ENCODE results near the gene CEP70.
"Not testable (repeated sequence)": the region's sequence is repeated elsewhere in the genome, so short reads cannot be mapped to it uniquely, and the experiment has no call there.

The CEP70 gene

DNA sequence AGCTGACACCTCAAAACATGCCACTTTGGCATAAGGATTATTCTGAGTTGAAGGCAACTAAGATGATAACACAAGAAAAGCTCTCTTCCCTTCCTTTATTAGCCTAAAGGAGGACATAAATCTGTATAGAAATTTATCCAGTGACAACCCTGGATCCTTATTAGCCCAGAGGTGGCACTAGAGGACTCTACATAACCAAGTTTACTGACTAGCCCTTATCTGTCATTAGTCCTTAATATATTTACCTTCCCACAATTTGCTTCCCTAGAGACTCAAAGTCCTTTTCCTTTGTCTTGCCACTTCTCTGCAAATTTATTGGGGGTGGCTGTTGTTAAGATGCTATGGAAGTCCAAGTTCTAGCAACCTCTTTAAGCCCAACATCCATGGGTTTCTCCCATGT lies 26.7 kb downstream of the CEP70 start:
- no peak for TF ChIP-seq EZH2 (IDR thresholded peaks at IDR 0.05; ENCODE audit: borderline replicate concordance, low read length)
- TF ChIP-seq, protein P1, sequence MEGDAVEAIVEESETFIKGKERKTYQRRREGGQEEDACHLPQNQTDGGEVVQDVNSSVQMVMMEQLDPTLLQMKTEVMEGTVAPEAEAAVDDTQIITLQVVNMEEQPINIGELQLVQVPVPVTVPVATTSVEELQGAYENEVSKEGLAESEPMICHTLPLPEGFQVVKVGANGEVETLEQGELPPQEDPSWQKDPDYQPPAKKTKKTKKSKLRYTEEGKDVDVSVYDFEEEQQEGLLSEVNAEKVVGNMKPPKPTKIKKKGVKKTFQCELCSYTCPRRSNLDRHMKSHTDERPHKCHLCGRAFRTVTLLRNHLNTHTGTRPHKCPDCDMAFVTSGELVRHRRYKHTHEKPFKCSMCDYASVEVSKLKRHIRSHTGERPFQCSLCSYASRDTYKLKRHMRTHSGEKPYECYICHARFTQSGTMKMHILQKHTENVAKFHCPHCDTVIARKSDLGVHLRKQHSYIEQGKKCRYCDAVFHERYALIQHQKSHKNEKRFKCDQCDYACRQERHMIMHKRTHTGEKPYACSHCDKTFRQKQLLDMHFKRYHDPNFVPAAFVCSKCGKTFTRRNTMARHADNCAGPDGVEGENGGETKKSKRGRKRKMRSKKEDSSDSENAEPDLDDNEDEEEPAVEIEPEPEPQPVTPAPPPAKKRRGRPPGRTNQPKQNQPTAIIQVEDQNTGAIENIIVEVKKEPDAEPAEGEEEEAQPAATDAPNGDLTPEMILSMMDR (IDR thresholded peaks at IDR 0.05; ENCODE audit: low read length): peak; percentile 17; the same call in 1 of the 2 replicates
- Histone ChIP-seq H3K4me3 (ENCODE audit: low read depth, low read length, poor library complexity, severe bottlenecking) (no peak overlapping the region), H2AFZ (ENCODE audit: low read length) (no peak overlapping the region), H3K36me3 (ENCODE audit: insufficient read depth, low read length) (peaks cover 3% of the 10 kb centered on the region), H3K9ac (ENCODE audit: low read length) (no peak overlapping the region), H3K9me2 (ENCODE audit: low read depth, low read length) (no peaks in the 10 kb centered on the region), H3K9me3 (ENCODE audit: low read length) (no peaks in the 10 kb centered on the region), H3F3A (ENCODE audit: insufficient read depth, low read length) (no peaks in the 10 kb centered on the region; the same call in 1 of the 2 replicates), H3K4me2 (ENCODE audit: low read length) (no peak overlapping the region), H3K4me1 (ENCODE audit: insufficient read depth, low read length, severe bottlenecking) (no peaks in the 10 kb centered on the region), H3K27me3 (ENCODE audit: insufficient read depth, low read length) (no peaks in the 10 kb centered on the region), H3K27ac (ENCODE audit: low read depth, low read length, poor library complexity, severe bottlenecking) (no peak overlapping the region), H3K79me2 (ENCODE audit: insufficient read depth, low read length) (no peaks in the 10 kb centered on the region), H4K20me1 (ENCODE audit: insufficient read depth, low read length) (no peaks in the 10 kb centered on the region)

DNA sequence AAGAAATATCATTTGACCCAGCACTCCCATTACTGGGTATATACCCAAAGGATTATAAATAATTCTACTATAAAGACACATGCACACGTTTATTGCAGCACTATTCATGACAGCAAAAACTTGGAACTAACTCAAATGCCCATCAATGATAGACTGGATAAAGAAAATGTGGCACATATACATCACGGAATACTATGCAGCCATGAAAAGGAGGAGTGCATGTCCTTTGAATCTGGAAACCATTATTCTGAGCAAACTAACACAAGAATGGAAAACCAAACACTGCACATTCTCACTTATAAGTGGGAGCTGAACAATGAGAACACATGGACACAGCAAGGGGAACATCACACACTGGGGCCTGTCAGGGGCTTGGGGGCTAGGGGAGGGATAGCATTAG lies 27.8 kb downstream of the CEP70 start:
- H3K4me2 ChIP-seq (ENCODE audit: low read length); H3K4me3 ChIP-seq (ENCODE audit: low read depth, low read length, poor library complexity, severe bottlenecking); H3K36me3 ChIP-seq (ENCODE audit: insufficient read depth, low read length); H3K4me1 ChIP-seq (ENCODE audit: insufficient read depth, low read length, severe bottlenecking); H3K27ac ChIP-seq (ENCODE audit: low read depth, low read length, poor library complexity, severe bottlenecking); H3K9me2 ChIP-seq (ENCODE audit: low read depth, low read length); H4K20me1 ChIP-seq (ENCODE audit: insufficient read depth, low read length); H3K27me3 ChIP-seq (ENCODE audit: insufficient read depth, low read length); H3F3A ChIP-seq (ENCODE audit: insufficient read depth, low read length); H3K79me2 ChIP-seq (ENCODE audit: insufficient read depth, low read length); H2AFZ ChIP-seq (ENCODE audit: low read length); H3K9ac ChIP-seq (ENCODE audit: low read length); H3K9me3 ChIP-seq (ENCODE audit: low read length): not testable (repeated sequence)

DNA sequence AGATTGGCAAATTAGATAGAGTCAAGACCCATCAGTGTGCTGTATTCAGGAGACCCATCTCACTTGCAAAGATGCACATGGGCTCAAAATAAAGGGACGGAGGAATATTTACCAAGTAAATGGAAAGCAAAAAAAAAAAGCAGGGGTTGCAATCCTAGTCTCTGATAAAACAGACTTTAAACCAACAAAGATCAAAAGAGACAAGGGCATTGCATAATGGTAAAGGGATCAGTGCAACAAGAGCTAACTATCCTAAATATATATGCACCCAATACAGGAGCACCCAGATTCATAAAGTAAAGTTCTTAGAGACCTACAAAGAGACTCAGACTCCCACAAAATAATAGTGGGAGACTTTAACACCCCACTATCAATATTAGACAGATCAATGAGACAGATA lies 31.2 kb downstream of the CEP70 start:
- H3K27ac ChIP-seq (ENCODE audit: low read depth, low read length, poor library complexity, severe bottlenecking); H3F3A ChIP-seq (ENCODE audit: insufficient read depth, low read length); H3K4me3 ChIP-seq (ENCODE audit: low read depth, low read length, poor library complexity, severe bottlenecking); H3K36me3 ChIP-seq (ENCODE audit: insufficient read depth, low read length); H3K9ac ChIP-seq (ENCODE audit: low read length); H3K9me2 ChIP-seq (ENCODE audit: low read depth, low read length); H3K9me3 ChIP-seq (ENCODE audit: low read length); H3K27me3 ChIP-seq (ENCODE audit: insufficient read depth, low read length); H3K4me2 ChIP-seq (ENCODE audit: low read length); H4K20me1 ChIP-seq (ENCODE audit: insufficient read depth, low read length); H2AFZ ChIP-seq (ENCODE audit: low read length); H3K79me2 ChIP-seq (ENCODE audit: insufficient read depth, low read length); H3K4me1 ChIP-seq (ENCODE audit: insufficient read depth, low read length, severe bottlenecking): not testable (repeated sequence)

DNA sequence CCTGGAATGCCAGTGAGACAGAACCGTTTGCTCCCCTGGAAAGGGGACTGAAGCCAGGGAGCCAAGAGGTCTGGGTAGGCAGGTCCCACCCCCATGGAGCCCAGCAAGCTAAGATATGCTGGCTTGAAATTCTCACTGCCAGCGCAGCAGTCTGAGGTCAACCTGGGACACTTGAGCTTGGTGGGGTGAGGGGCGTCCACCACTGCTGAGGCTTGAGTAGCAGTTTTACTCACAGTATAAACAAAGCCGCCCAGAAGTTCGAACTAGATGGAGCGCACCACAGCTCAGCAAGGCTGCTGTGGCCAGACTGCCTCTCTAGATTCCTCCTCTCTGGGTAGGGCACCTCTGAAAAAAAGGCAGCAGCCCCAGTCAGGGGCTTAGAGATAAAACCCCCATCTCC lies 33.6 kb downstream of the CEP70 start:
- Histone ChIP-seq H2AFZ (ENCODE audit: low read length) (no peak overlapping the region), H3K9me2 (ENCODE audit: low read depth, low read length) (no peaks in the 10 kb centered on the region), H3K79me2 (ENCODE audit: insufficient read depth, low read length) (no peaks in the 10 kb centered on the region), H3K36me3 (ENCODE audit: insufficient read depth, low read length) (no peaks in the 10 kb centered on the region; the same call in 1 of the 2 replicates), H3K4me2 (ENCODE audit: low read length) (no peak overlapping the region), H4K20me1 (ENCODE audit: insufficient read depth, low read length) (no peaks in the 10 kb centered on the region), H3K4me1 (ENCODE audit: insufficient read depth, low read length, severe bottlenecking) (no peaks in the 10 kb centered on the region), H3K27ac (ENCODE audit: low read depth, low read length, poor library complexity, severe bottlenecking) (no peak overlapping the region), H3F3A (ENCODE audit: insufficient read depth, low read length) (no peaks in the 10 kb centered on the region), H3K4me3 (ENCODE audit: low read depth, low read length, poor library complexity, severe bottlenecking) (no peak overlapping the region), H3K9ac (ENCODE audit: low read length) (no peak overlapping the region), H3K9me3 (ENCODE audit: low read length) (no peaks in the 10 kb centered on the region), H3K27me3 (ENCODE audit: insufficient read depth, low read length) (no peaks in the 10 kb centered on the region)
- TF ChIP-seq EZH2 (IDR thresholded peaks at IDR 0.05; ENCODE audit: borderline replicate concordance, low read length): no peak

DNA sequence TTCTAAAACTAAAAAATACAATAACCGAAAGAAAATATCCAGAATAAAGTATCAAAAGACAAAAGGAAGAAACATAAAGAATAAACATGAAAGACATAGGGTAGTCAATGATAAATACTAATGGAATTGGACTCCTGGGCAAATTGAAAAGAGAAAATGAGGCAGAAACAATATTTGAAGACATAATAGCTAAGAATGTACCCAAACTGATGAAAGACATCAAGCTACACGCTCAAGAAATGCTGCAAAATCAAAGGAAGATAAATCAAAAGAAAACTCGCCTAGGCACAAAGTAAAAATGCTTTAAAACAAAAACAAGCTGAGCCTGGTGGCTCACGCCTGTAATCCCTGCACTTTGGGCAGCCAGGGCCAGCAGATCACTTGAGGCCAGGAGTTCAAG lies 34.9 kb downstream of the CEP70 start:
- Histone ChIP-seq H3K4me2 (ENCODE audit: low read length) (no peak overlapping the region), H3K9me2 (ENCODE audit: low read depth, low read length) (no peaks in the 10 kb centered on the region), H3K4me1 (ENCODE audit: insufficient read depth, low read length, severe bottlenecking) (no peaks in the 10 kb centered on the region), H2AFZ (ENCODE audit: low read length) (no peak overlapping the region), H3F3A (ENCODE audit: insufficient read depth, low read length) (no peaks in the 10 kb centered on the region), H3K36me3 (ENCODE audit: insufficient read depth, low read length) (no peaks in the 10 kb centered on the region; the same call in none of the 2 replicates), H3K79me2 (ENCODE audit: insufficient read depth, low read length) (no peaks in the 10 kb centered on the region), H3K4me3 (ENCODE audit: low read depth, low read length, poor library complexity, severe bottlenecking) (no peak overlapping the region), H3K27ac (ENCODE audit: low read depth, low read length, poor library complexity, severe bottlenecking) (no peak overlapping the region), H4K20me1 (ENCODE audit: insufficient read depth, low read length) (no peaks in the 10 kb centered on the region), H3K9me3 (ENCODE audit: low read length) (no peaks in the 10 kb centered on the region), H3K27me3 (ENCODE audit: insufficient read depth, low read length) (no peaks in the 10 kb centered on the region), H3K9ac (ENCODE audit: low read length) (no peak overlapping the region)
- TF ChIP-seq, protein P1 (IDR thresholded peaks at IDR 0.05; ENCODE audit: low read length): no peak
- TF ChIP-seq EZH2 (IDR thresholded peaks at IDR 0.05; ENCODE audit: borderline replicate concordance, low read length): no peak

DNA sequence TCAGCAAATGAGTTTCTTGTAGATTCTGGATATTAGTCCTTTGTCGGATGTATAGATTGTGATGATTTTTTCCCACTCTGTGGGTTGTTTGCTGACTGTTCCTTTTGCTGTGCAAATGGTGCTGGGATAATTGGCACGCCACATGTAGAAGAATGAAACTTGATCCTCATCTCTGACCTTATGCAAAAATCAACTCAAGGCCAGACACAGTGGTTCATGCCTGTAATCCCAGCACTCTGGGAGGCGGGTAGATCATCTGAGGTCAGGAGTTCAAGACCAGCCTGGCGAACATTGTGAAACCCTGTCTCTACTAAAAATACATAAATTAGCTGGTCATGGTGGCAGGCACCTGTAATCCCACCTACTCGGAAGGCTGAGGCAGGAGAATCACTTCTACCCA lies 39.3 kb downstream of the CEP70 start:
- not testable (repeated sequence) for H3K4me1 ChIP-seq (ENCODE audit: insufficient read depth, low read length, severe bottlenecking); H3K9ac ChIP-seq (ENCODE audit: low read length); H3K79me2 ChIP-seq (ENCODE audit: insufficient read depth, low read length); H3K4me2 ChIP-seq (ENCODE audit: low read length); H3K9me2 ChIP-seq (ENCODE audit: low read depth, low read length); H3K4me3 ChIP-seq (ENCODE audit: low read depth, low read length, poor library complexity, severe bottlenecking); H4K20me1 ChIP-seq (ENCODE audit: insufficient read depth, low read length); H3F3A ChIP-seq (ENCODE audit: insufficient read depth, low read length); H3K27ac ChIP-seq (ENCODE audit: low read depth, low read length, poor library complexity, severe bottlenecking); H3K36me3 ChIP-seq (ENCODE audit: insufficient read depth, low read length); H3K9me3 ChIP-seq (ENCODE audit: low read length); H2AFZ ChIP-seq (ENCODE audit: low read length); H3K27me3 ChIP-seq (ENCODE audit: insufficient read depth, low read length)

Data from OCI-LY1 (cell line).